Activated CD8-positive, alpha-beta T cell treated with anti-CD3 and anti-CD28 coated beads for 36 hours (primary cell): ENCODE data around the gene RPAP3. TPM values are rescaled to one million over a fixed set of nuclear protein-coding genes. Genes with fewer than 3 reads are reported as not detected.

Experiments
- ATAC-seq: fragments of 200-7000 bp; cut with Tn5 transposase; one replicate; pipeline ENCODE4 v1.10.0; 2021; ENCODE audit warnings: mild to moderate bottlenecking, moderate library complexity
- CTCF ChIA-PET: fragments of 350-600 bp; sonication (Branson Sonifier 250); formaldehyde crosslinking; loops from one replicate; lab custom pipeline; 2021; ENCODE audit warnings: antibody characterized with exemption; lab: Charles Lee
- POLR2A ChIA-PET: fragments of 350-600 bp; sonication (Branson Sonifier 250); formaldehyde crosslinking; loops from one replicate; lab custom pipeline; 2021; ENCODE audit warnings: antibody characterized with exemption; lab: Charles Lee
- DNase-seq: peaks from one replicate; pipeline ENCODE4 v3.0.0-alpha.2; 2020
- H3K27ac Mint-ChIP-seq: one replicate; pipeline ENCODE4 v1.8.0; 2021; ENCODE audit warnings: mild to moderate bottlenecking, mixed read lengths
- H3K27me3 Mint-ChIP-seq: one replicate; pipeline ENCODE4 v1.8.0; 2021; ENCODE audit warnings: mixed read lengths
- H3K36me3 Mint-ChIP-seq: one replicate; pipeline ENCODE4 v1.8.0; 2021; ENCODE audit warnings: low read depth, mixed read lengths
- H3K4me1 Mint-ChIP-seq: one replicate; pipeline ENCODE4 v1.8.0; 2021; ENCODE audit warnings: low read depth, mixed read lengths
- H3K4me3 Mint-ChIP-seq: one replicate; pipeline ENCODE4 v1.8.0; 2021; ENCODE audit warnings: mild to moderate bottlenecking, moderate library complexity, mixed read lengths
- H3K9me3 Mint-ChIP-seq: one replicate; pipeline ENCODE4 v1.8.0; 2021; ENCODE audit warnings: mixed read lengths
- CTCF ChIP-seq: fragments of 200-600 bp; IDR thresholded peaks from one replicate; pipeline ENCODE4 v1.8.0; 2022; ENCODE audit warnings: antibody characterized with exemption, mild to moderate bottlenecking
- intact Hi-C: fragments of 100-400 bp; cut with micrococcal nuclease; formaldehyde crosslinking; loops from one replicate; pipeline ENCODE4 v1.10.0; 2022
- total RNA-seq, 2 experiments: library from RNA; stranded (reverse); gene quantifications; one replicate each; pipeline ENCODE4 v1.2.3, GENCODE V29; 2021

Gene RPAP3
- total RNA-seq, 2 experiments from 2014 or later = 42.0 to 42.5 TPM

DNA sequence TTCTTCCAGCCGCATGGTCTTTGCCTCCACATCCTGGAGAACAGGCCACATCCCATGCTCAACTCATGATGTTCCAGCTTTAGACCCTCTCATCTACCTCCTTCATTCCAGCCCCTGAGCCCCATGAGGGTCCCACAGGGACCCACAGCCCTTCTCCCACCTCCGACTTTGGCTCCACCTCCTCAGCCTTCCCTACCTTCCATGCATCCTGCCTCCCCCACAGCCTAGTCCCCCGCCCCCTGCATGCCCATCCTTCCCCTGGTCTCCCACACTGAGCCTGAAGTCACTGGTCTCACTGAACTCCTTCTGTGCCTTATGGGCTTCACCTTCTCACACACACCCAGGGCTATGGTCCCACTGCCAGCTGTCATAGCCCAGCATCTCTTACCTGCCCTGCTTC lies 43.1 kb upstream of the RPAP3 start:
- no peaks in the 10 kb centered on the region for H3K36me3 Mint-ChIP-seq
- intact Hi-C loops = no loop called here
- H3K4me3 Mint-ChIP-seq = no peak overlapping the region
- no peaks in the 10 kb centered on the region for H3K9me3 Mint-ChIP-seq
- no peak for TF ChIP-seq CTCF
- ATAC-seq (no peak), DNase-seq (no peak)
- H3K27ac Mint-ChIP-seq = no peak overlapping the region
- H3K27me3 Mint-ChIP-seq = no peaks in the 10 kb centered on the region
- ChIA-PET POLR2A (no interaction called here), CTCF (interaction anchor here (1.6 to 12.5 kb wide), 3 partner anchors 10 to 89 kb away, joined by 3 to 685 read pairs (median 10); partner anchors contain the start of genes RAPGEF3 and SLC48A1)
- H3K4me1 Mint-ChIP-seq = no peaks in the 10 kb centered on the region

- no peak overlapping the region for H3K27ac Mint-ChIP-seq
- POLR2A ChIA-PET = no interaction called here
Observed at GRCh38 chr12:47748507-47748828, 42.6 kb upstream of the RPAP3 start.

GRCh38 chr12:47747596-47748506 lies 42.0 kb upstream of the RPAP3 start:
- Mint-ChIP-seq H3K27me3 (no peaks in the 10 kb centered on the region), H3K27ac (no peak overlapping the region), H3K4me3 (no peak overlapping the region), H3K36me3 (no peaks in the 10 kb centered on the region), H3K9me3 (no peaks in the 10 kb centered on the region), H3K4me1 (no peaks in the 10 kb centered on the region)
- ChIA-PET CTCF (interaction anchor here (0.7 to 12.5 kb wide), 5 partner anchors 11 to 90 kb away, joined by 3 to 685 read pairs (median 3); partner anchors contain the start of genes RAPGEF3 and SLC48A1), POLR2A (interaction anchor here (1.3 kb wide), 1 partner anchor 9 kb away, joined by 4 read pairs; no protein-coding TSS in a partner anchor)
- no peak for TF ChIP-seq CTCF
- no peak for DNase-seq
- ATAC-seq = no peak
- intact Hi-C loops = no loop called here

More at GRCh38 chr12:47748507-47748828, 42.6 kb upstream of the RPAP3 start:
- no peaks in the 10 kb centered on the region for H3K27me3 Mint-ChIP-seq
- no peak for DNase-seq
- TF ChIP-seq CTCF = no peak
- no peaks in the 10 kb centered on the region for H3K36me3 Mint-ChIP-seq
- ATAC-seq = no peak
- CTCF ChIA-PET = interaction anchor here (1.6 to 12.5 kb wide), 3 partner anchors 10 to 90 kb away, joined by 3 to 685 read pairs (median 10); partner anchors contain the start of genes RAPGEF3 and SLC48A1
- no peaks in the 10 kb centered on the region for H3K9me3 Mint-ChIP-seq
- no peak overlapping the region for H3K4me3 Mint-ChIP-seq
- intact Hi-C loops = no loop called here
- no peaks in the 10 kb centered on the region for H3K4me1 Mint-ChIP-seq

GRCh38 chr12:47747126-47747525 lies 41.3 kb upstream of the RPAP3 start:
- peaks cover 3% of the 10 kb centered on the region for H3K4me1 Mint-ChIP-seq
- no peak overlapping the region for H3K4me3 Mint-ChIP-seq
- no peak overlapping the region for H3K27ac Mint-ChIP-seq
- DNase-seq = no peak
- no peaks in the 10 kb centered on the region for H3K9me3 Mint-ChIP-seq
- no peaks in the 10 kb centered on the region for H3K27me3 Mint-ChIP-seq
- CTCF ChIA-PET = interaction anchor here (0.7 to 12.5 kb wide), 4 partner anchors 13 to 91 kb away, joined by 3 to 685 read pairs (median 6); partner anchors contain the start of gene SLC48A1
- ATAC-seq = no peak
- TF ChIP-seq CTCF = no peak
- POLR2A ChIA-PET = interaction anchor here (1.3 kb wide), 1 partner anchor 10 kb away, joined by 4 read pairs; no protein-coding TSS in a partner anchor
- H3K36me3 Mint-ChIP-seq = no peaks in the 10 kb centered on the region
- intact Hi-C loops = no loop called here
